GM12878 (cell line): ENCODE results near the gene ADAMTS16. TPM values are rescaled to one million over a fixed set of nuclear protein-coding genes. Genes with fewer than 3 reads are reported as not detected.

Experiments used
- ATAC-seq: fragments of 200-7000 bp; cut with Tn5 transposase; 3 replicates; pipeline ENCODE4 v1.9.1; 2020; ENCODE audit warnings: mild to moderate bottlenecking, moderate library complexity
- BruUV-seq: library from RNA; stranded (reverse); fragments of 400-500 nt; replicated peaks from 2 replicates; lab custom pipeline; 2021; lab: Mats Ljungman, UMichigan
- CTCF ChIA-PET: fragments of 300-600 bp; sonication (Branson Sonifier 250); formaldehyde crosslinking; extraction: SDS; loops from one replicate; lab custom pipeline; 2021; ENCODE audit warnings: inconsistent platforms; lab: Yijun Ruan, JAX
- POLR2A ChIA-PET: fragments of 350-600 bp; formaldehyde crosslinking; extraction: SDS; loops from one replicate; lab custom pipeline; 2021; ENCODE audit warnings: inconsistent platforms; lab: Charles Lee
- RAD21 ChIA-PET: fragments of 300-600 bp; sonication (Branson Sonifier 250); formaldehyde crosslinking; loops from one replicate; lab custom pipeline; 2023; ENCODE audit warnings: antibody characterized with exemption; ENCODE audit not compliant: unreplicated experiment; lab: Charles Lee
- SMC1A ChIA-PET: fragments of 300-600 bp; sonication (Branson Sonifier 250); formaldehyde crosslinking; loops from one replicate; lab custom pipeline; 2023; ENCODE audit not compliant: unreplicated experiment, uncharacterized antibody; lab: Charles Lee
- DNase-seq: peaks from one replicate; pipeline ENCODE4 v3.0.0-alpha.2; 2011; ENCODE audit warnings: low read depth, low spot score
- FAIRE-seq: peaks from 3 replicates; lab custom pipeline; 2011; peaks lifted over from hg19 to GRCh38; lab: Jason Lieb, UNC
- H2AFZ ChIP-seq: 2 replicates; pipeline ENCODE4 v1.6.0; 2011; ENCODE audit warnings: low read depth, low read length, control low read depth; ENCODE audit not compliant: control insufficient read depth
- H3K27ac ChIP-seq: 2 replicates; pipeline ENCODE4 v1.5.1; 2011; ENCODE audit warnings: control low read depth; ENCODE audit not compliant: control insufficient read depth, insufficient read depth
- H3K27me3 ChIP-seq, 2 experiments: replicated peaks in 1 of 2; 2 replicates each; pipeline versions ENCODE4 v1.6.0 to v1.6.1; 2011; ENCODE audit warnings: low read length in 1 of 2; ENCODE audit not compliant: control insufficient read depth in 2 of 2, insufficient read depth in 2 of 2
- H3K36me3 ChIP-seq, 2 experiments: 2 replicates each; pipeline ENCODE4 v1.5.1; 2011; ENCODE audit warnings: low read length in 1 of 2; ENCODE audit not compliant: control insufficient read depth in 2 of 2, insufficient read depth in 2 of 2
- H3K4me1 ChIP-seq: 2 replicates; pipeline ENCODE4 v1.6.1; 2011; ENCODE audit warnings: mild to moderate bottlenecking, low read length, moderate library complexity, mixed read lengths; ENCODE audit not compliant: control insufficient read depth, insufficient read depth
- H3K4me2 ChIP-seq: 2 replicates; pipeline ENCODE4 v1.6.0; 2011; ENCODE audit warnings: control low read depth; ENCODE audit not compliant: control insufficient read depth, insufficient read depth
- H3K4me3 ChIP-seq: fragments of 200-600 bp; sonication (generic); 2 replicates; pipeline ENCODE4 v1.5.1; 2016
- H3K79me2 ChIP-seq: 2 replicates; pipeline ENCODE4 v1.6.0; 2011; ENCODE audit warnings: low read length; ENCODE audit not compliant: control insufficient read depth, insufficient read depth
- H3K9ac ChIP-seq: 2 replicates; pipeline ENCODE4 v1.8.0; 2011; ENCODE audit warnings: low read length, control low read depth, mixed read lengths; ENCODE audit not compliant: control insufficient read depth, insufficient read depth
- H3K9me3 ChIP-seq: replicated peaks from 3 replicates; pipeline ENCODE4 v1.5.1; 2011; ENCODE audit warnings: mild to moderate bottlenecking, low read length; ENCODE audit not compliant: control insufficient read depth, insufficient read depth
- H4K20me1 ChIP-seq: 2 replicates; pipeline ENCODE4 v1.6.0; 2011; ENCODE audit not compliant: control insufficient read depth, insufficient read depth
- BCL11A ChIP-seq: IDR thresholded peaks from 2 replicates; pipeline ENCODE4 v1.6.1; 2011; ENCODE audit warnings: low read depth, low read length
- BHLHE40 ChIP-seq, 2 experiments: fragments of 450-650 bp in 1 of 2; IDR thresholded peaks; 2 replicates each; pipeline ENCODE4 v1.6.1; 2011 to 2017; ENCODE audit warnings: low read depth in 2 of 2, borderline replicate concordance in 1 of 2, improper control_type of control experiment in 1 of 2, low read length in 1 of 2, mild to moderate bottlenecking in 1 of 2
- CBX5 ChIP-seq: sonication (generic); IDR thresholded peaks from 2 replicates; pipeline ENCODE4 v1.6.1; 2016; ENCODE audit warnings: low read depth, moderate library complexity, mild to moderate bottlenecking, inconsistent platforms
- E2F8 ChIP-seq: fragments of 450-650 bp; IDR thresholded peaks from 2 replicates; pipeline ENCODE4 v1.6.1; 2018; ENCODE audit warnings: mild to moderate bottlenecking, low read depth, moderate library complexity; ENCODE audit not compliant: partially characterized antibody
- ELK1 ChIP-seq: IDR thresholded peaks from 2 replicates; pipeline ENCODE4 v1.6.1; 2012; ENCODE audit warnings: low read depth, low read length, improper control_type of control experiment
- IKZF2 ChIP-seq, 2 experiments: fragments of 450-650 bp; IDR thresholded peaks; 2 replicates each; pipeline ENCODE4 v1.6.1; 2017; ENCODE audit warnings: mild to moderate bottlenecking in 2 of 2, moderate library complexity in 2 of 2
- IRF3 ChIP-seq: fragments of 450-650 bp; IDR thresholded peaks from 2 replicates; pipeline ENCODE4 v1.6.1; 2014; ENCODE audit warnings: mild to moderate bottlenecking
- IRF5 ChIP-seq: fragments of 450-650 bp; IDR thresholded peaks from 2 replicates; pipeline ENCODE4 v1.6.1; 2017; ENCODE audit warnings: borderline replicate concordance
- LARP7 ChIP-seq: fragments of 450-650 bp; IDR thresholded peaks from 2 replicates; pipeline ENCODE4 v1.6.1; 2017; ENCODE audit warnings: mild to moderate bottlenecking
- MYB ChIP-seq: fragments of 150-350 bp; IDR thresholded peaks from 2 replicates; pipeline ENCODE4 v1.6.1; 2014; ENCODE audit warnings: mild to moderate bottlenecking, low read depth, low read length, borderline replicate concordance
- NRF1 ChIP-seq: conservative IDR thresholded peaks from 2 replicates; pipeline ENCODE4 v1.6.1; 2011; ENCODE audit warnings: mild to moderate bottlenecking, low read depth, low read length, improper control_type of control experiment
- POLR2A ChIP-seq: IDR thresholded peaks from 2 replicates; pipeline ENCODE4 v1.6.1; 2011; ENCODE audit warnings: low read depth, mild to moderate bottlenecking, low read length
- RUNX3 ChIP-seq: IDR thresholded peaks from 2 replicates; pipeline ENCODE4 v1.6.1; 2012; ENCODE audit warnings: low read length, inconsistent platforms
- SREBF1 ChIP-seq: IDR thresholded peaks from 2 replicates; pipeline ENCODE4 v1.6.1; 2012; ENCODE audit warnings: mild to moderate bottlenecking, low read length
- SRF ChIP-seq, 2 experiments: IDR thresholded peaks; 2 replicates each; pipeline ENCODE4 v1.6.1; 2011; ENCODE audit warnings: low read depth in 2 of 2, low read length in 2 of 2, mild to moderate bottlenecking in 1 of 2, moderate library complexity in 1 of 2
- ZNF217 ChIP-seq: fragments of 450-650 bp; IDR thresholded peaks from 2 replicates; pipeline ENCODE4 v1.6.1; 2017; ENCODE audit warnings: antibody characterized with exemption, mild to moderate bottlenecking
- ZNF24 ChIP-seq: fragments of 450-650 bp; IDR thresholded peaks from 2 replicates; pipeline ENCODE4 v1.6.1; 2017; ENCODE audit warnings: antibody characterized with exemption, mild to moderate bottlenecking
- ZNF274 ChIP-seq: IDR thresholded peaks from one replicate; pipeline ENCODE4 v1.8.0; 2011; ENCODE audit not compliant: insufficient read length, insufficient read depth
- WGBS: methylation state at CpG from one replicate; pipeline ENCODE4 v1.1.6; 2016; ENCODE audit warnings: low lambda C conversion rate; ENCODE audit not compliant: insufficient replicate concordance, insufficient coverage; ENCODE audit errors: missing lambda C conversion rate; 5-methylcytosine and 5-hydroxymethylcytosine counted together
- in situ Hi-C: fragments of 300-500 bp; cut with MboI; formaldehyde crosslinking; loops from 9 replicates; pipeline ENCODE4 v1.14.3; 2018; ENCODE audit warnings: mixed read lengths
- intact Hi-C: fragments of 100-400 bp; cut with micrococcal nuclease; formaldehyde crosslinking; loops from one replicate; pipeline ENCODE4 v1.14.2; 2022; ENCODE audit not compliant: unreplicated experiment
- polyA plus RNA-seq, 11 experiments: library from polyadenylated mRNA; depleted of rRNA in 4 of 11; unstranded in 6 of 11; stranded (reverse) in 5 of 11; fragments of >200 nt; fragmentation: Nextera tagmentation in 4 of 11; fragmentation: Illumina TruSeq in 1 of 11; extraction: Ambion mirVana in 4 of 11; extraction: Trizol in 1 of 11; gene quantifications; 1 replicate in 1 of 11; 2 replicates in 10 of 11; pipeline versions ENCODE4 v1.2.1 to v1.2.3, GENCODE V29; 2011 to 2016; ENCODE audit warnings: inconsistent platforms in 2 of 11, missing spikeins in 2 of 11, low read depth in 1 of 11
- total RNA-seq, 4 experiments: library from RNA; depleted of rRNA in 3 of 4; stranded (reverse); fragments of >200 nt in 3 of 4; fragmentation: Illumina TruSeq in 1 of 4; extraction: Trizol in 1 of 4; gene quantifications; 2 replicates each; pipeline versions ENCODE4 v1.2.1 to v1.2.3, GENCODE V29; 2013 to 2021

ADAMTS16 gene
- total and polyA plus RNA-seq, 10 of the 15 experiments (the other 5 are each of a cell fraction or from before 2014, with no cell fraction given) = 0.04 TPM; not detected in 9

GRCh38 chr5:5169466-5169865 is 29.3 kb downstream of the ADAMTS16 start (continued):
- no peak for TF ChIP-seq ELK1
- TF ChIP-seq CBX5 = no peak
- no peak for TF ChIP-seq ZNF274
- TF ChIP-seq NRF1 = no peak
- TF ChIP-seq POLR2A = no peak

- intact Hi-C loops = no loop called here
- H3K36me3 ChIP-seq = no peaks in the 10 kb centered on the region
- no peak overlapping the region for H2AFZ ChIP-seq
- no peaks in the 10 kb centered on the region for H3K4me1 ChIP-seq
- H3K27ac ChIP-seq = no peak overlapping the region
- 11% methylated on average over 4 of the region's 4 CpGs for WGBS
- no peaks in the 10 kb centered on the region for H3K27me3 ChIP-seq
- ChIA-PET POLR2A (no interaction called here), SMC1A (no interaction called here), CTCF (no interaction called here), RAD21 (no interaction called here)
- H3K79me2 ChIP-seq = no peaks in the 10 kb centered on the region
- H3K9ac ChIP-seq = no peak overlapping the region
- in situ Hi-C loops = no loop called here
- no peak overlapping the region for H3K4me3 ChIP-seq
- ATAC-seq (no peak), DNase-seq (no peak), FAIRE-seq (no peak)
- H3K4me2 ChIP-seq = no peak overlapping the region
- H4K20me1 ChIP-seq = no peaks in the 10 kb centered on the region
- no TSS peak for BruUV-seq
- no peaks in the 10 kb centered on the region for H3K9me3 ChIP-seq
- no peak for TF ChIP-seq IRF5
- no peak for TF ChIP-seq BCL11A
- no peak for TF ChIP-seq ZNF24
- no peak for TF ChIP-seq IKZF2 (IDR thresholded peaks at IDR 0.05)
- no peak for TF ChIP-seq RUNX3
- TF ChIP-seq LARP7 = no peak
- TF ChIP-seq IRF3 = no peak
- TF ChIP-seq BHLHE40 (IDR thresholded peaks at IDR 0.05; ENCODE audit: borderline replicate concordance in 1 of 2, low read depth in 2 of 2, low read length in 1 of 2) = no peak
- no peak for TF ChIP-seq ELK1
- no peak for TF ChIP-seq SREBF1
- no peak for TF ChIP-seq MYB
- TF ChIP-seq ZNF217 = no peak
- TF ChIP-seq SRF (IDR thresholded peaks at IDR 0.05; ENCODE audit: low read depth in 2 of 2, low read length in 2 of 2) = no peak
- TF ChIP-seq E2F8 = no peak
Measured at GRCh38 chr5:5178136-5178535, 38.0 kb downstream of the ADAMTS16 start.
